CD14-positive monocyte (primary cell): ENCODE results near the gene ST3GAL4. TPM values are rescaled to one million over a fixed set of nuclear protein-coding genes. Genes with fewer than 3 reads are reported as not detected.

Experiments used
- DNase-seq, 3 donors: peaks; one replicate each; pipeline ENCODE4 v3.0.0-alpha.2; 2011 to 2022
- H2AFZ ChIP-seq: 2 replicates; pipeline ENCODE4 v1.6.0; 2012; ENCODE audit warnings: mild to moderate bottlenecking, low read depth, low read length, inconsistent platforms; ENCODE audit not compliant: insufficient read depth, poor library complexity, severe bottlenecking
- H3K27ac ChIP-seq, 2 donors: 1 replicate in 1 of 2; 2 replicates in 1 of 2; pipeline ENCODE4 v1.5.1; 2012 to 2013; ENCODE audit warnings: low read length in 2 of 2, control low read depth in 1 of 2, inconsistent platforms in 1 of 2, low read depth in 1 of 2, mild to moderate bottlenecking in 1 of 2
- H3K27me3 ChIP-seq, 2 donors: one replicate each; pipeline versions ENCODE4 v1.6.0 to v1.6.1; 2011 to 2013; ENCODE audit warnings: low read length in 2 of 2; ENCODE audit not compliant: control insufficient read depth in 2 of 2, insufficient read depth in 2 of 2
- H3K36me3 ChIP-seq, 2 donors: replicated peaks in 1 of 2; 1 replicate in 1 of 2; 2 replicates in 1 of 2; pipeline versions ENCODE4 v1.5.1 to v1.6.1; 2012 to 2013; ENCODE audit warnings: low read length in 2 of 2, control low read depth in 1 of 2, inconsistent platforms in 1 of 2, mild to moderate bottlenecking in 1 of 2; ENCODE audit not compliant: insufficient read depth in 2 of 2, control insufficient read depth in 1 of 2
- H3K4me1 ChIP-seq, 2 donors: 1 replicate in 1 of 2; 2 replicates in 1 of 2; pipeline versions ENCODE4 v1.5.1 to v1.6.1; 2012 to 2013; ENCODE audit warnings: low read length in 2 of 2, control low read depth in 1 of 2, inconsistent platforms in 1 of 2, mild to moderate bottlenecking in 1 of 2, moderate library complexity in 1 of 2; ENCODE audit not compliant: insufficient read depth in 2 of 2, control insufficient read depth in 1 of 2
- H3K4me2 ChIP-seq: replicated peaks from 2 replicates; pipeline ENCODE3; 2012; ENCODE audit warnings: low read length, moderate library complexity, mild to moderate bottlenecking; ENCODE audit not compliant: poor library complexity, severe bottlenecking; ENCODE audit errors: extremely low read depth
- H3K4me3 ChIP-seq, 3 experiments: fragments of 200-600 bp in 1 of 3; sonication (generic) in 1 of 3; replicated peaks in 1 of 3; 1 replicate in 2 of 3; 2 replicates in 1 of 3; pipeline ENCODE4 v1.5.1; 2011 to 2013; ENCODE audit warnings: low read length in 3 of 3, mild to moderate bottlenecking in 3 of 3, control low read depth in 2 of 3, low read depth in 2 of 3, inconsistent platforms in 1 of 3, moderate library complexity in 1 of 3
- H3K79me2 ChIP-seq: 2 replicates; pipeline ENCODE4 v1.6.0; 2012; ENCODE audit warnings: mild to moderate bottlenecking, control low read depth, inconsistent platforms, low read length, moderate library complexity; ENCODE audit not compliant: insufficient read depth
- H3K9ac ChIP-seq: 2 replicates; pipeline ENCODE4 v1.6.0; 2017; ENCODE audit warnings: low read length, mild to moderate bottlenecking; ENCODE audit not compliant: insufficient read depth, poor library complexity, severe bottlenecking
- H3K9me3 ChIP-seq, 2 donors: replicated peaks in 1 of 2; 1 replicate in 1 of 2; 2 replicates in 1 of 2; pipeline versions ENCODE4 v1.5.1 to v1.6.1; 2012 to 2013; ENCODE audit warnings: low read length in 2 of 2, control low read depth in 1 of 2; ENCODE audit not compliant: control insufficient read depth in 1 of 2, insufficient read depth in 1 of 2
- H4K20me1 ChIP-seq: 2 replicates; pipeline ENCODE4 v1.6.0; 2012; ENCODE audit warnings: mild to moderate bottlenecking, low read length, control low read depth, moderate library complexity; ENCODE audit not compliant: insufficient read depth
- H3K27ac Mint-ChIP-seq, 7 donors: one replicate each; pipeline ENCODE4 v1.8.0; 2020; ENCODE audit warnings: mild to moderate bottlenecking in 7 of 7, mixed read lengths in 7 of 7, moderate library complexity in 6 of 7, inconsistent platforms in 2 of 7
- H3K27me3 Mint-ChIP-seq, 3 donors: one replicate each; pipeline ENCODE4 v1.8.0; 2021 to 2022; ENCODE audit warnings: low read depth in 3 of 3, mild to moderate bottlenecking in 3 of 3, mixed read lengths in 3 of 3, moderate library complexity in 3 of 3, inconsistent platforms in 1 of 3
- H3K36me3 Mint-ChIP-seq, 2 donors: one replicate each; pipeline ENCODE4 v1.8.0; 2020; ENCODE audit warnings: mixed read lengths in 2 of 2, inconsistent platforms in 1 of 2, mild to moderate bottlenecking in 1 of 2
- H3K4me1 Mint-ChIP-seq: one replicate; pipeline ENCODE4 v1.8.0; 2020; ENCODE audit warnings: mild to moderate bottlenecking, mixed read lengths
- H3K4me3 Mint-ChIP-seq, 2 donors: one replicate each; pipeline ENCODE4 v1.8.0; 2020; ENCODE audit warnings: mild to moderate bottlenecking in 2 of 2, mixed read lengths in 2 of 2, moderate library complexity in 1 of 2
- H3K9me3 Mint-ChIP-seq, 7 donors: one replicate each; pipeline ENCODE4 v1.8.0; 2020 to 2022; ENCODE audit warnings: mixed read lengths in 7 of 7, mild to moderate bottlenecking in 6 of 7, moderate library complexity in 6 of 7, inconsistent platforms in 2 of 7
- CTCF ChIP-seq: fragments of 200-600 bp; IDR thresholded peaks from one replicate; pipeline ENCODE4 v1.8.0; 2022; ENCODE audit warnings: antibody characterized with exemption, mild to moderate bottlenecking
- WGBS: methylation state at CpG from one replicate; pipeline ENCODE4 v1.1.5; 2013; ENCODE audit warnings: missing lambda C conversion rate; ENCODE audit not compliant: insufficient coverage; 5-methylcytosine and 5-hydroxymethylcytosine counted together
- intact Hi-C, 2 donors: fragments of 100-400 bp; cut with micrococcal nuclease; formaldehyde crosslinking; loops; one replicate each; pipeline versions ENCODE4 v1.15.0 to v1.15.1; 2023
- polyA plus RNA-seq, 3 donors: library from polyadenylated mRNA; depleted of rRNA in 1 of 3; unstranded in 2 of 3; stranded (reverse) in 1 of 3; fragments of 300-500 nt in 2 of 3; fragments of >200 nt in 1 of 3; fragmentation: Illumina TruSeq in 2 of 3; gene quantifications; 1 replicate in 2 of 3; 2 replicates in 1 of 3; pipeline ENCODE4 v1.2.3, GENCODE V29; 2012 to 2021

The ST3GAL4 gene
- polyA plus RNA-seq, 3 donors = 7.8 to 14.3 (median 10.1) TPM

GRCh38 chr11:126443120-126443519, 87.6 kb downstream of the ST3GAL4 start:
- Histone ChIP-seq H3K9me3 (no peaks in the 10 kb centered on the region), H2AFZ (no peak overlapping the region), H3K27ac (no peak overlapping the region), H3K27me3 (no peaks in the 10 kb centered on the region), H4K20me1 (no peaks in the 10 kb centered on the region), H3K36me3 (no peaks in the 10 kb centered on the region), H3K4me2 (no peak overlapping the region), H3K9ac (no peak overlapping the region), H3K4me3 (no peak overlapping the region), H3K4me1 (peaks cover 4% of the 10 kb centered on the region in 2 donors), H3K79me2 (no peaks in the 10 kb centered on the region)
- Mint-ChIP-seq H3K4me1 (peaks cover 5% of the 10 kb centered on the region), H3K36me3 (no peaks in the 10 kb centered on the region), H3K27ac (no peak overlapping the region), H3K27me3 (peaks cover 0 to 1% (median 1%) of the 10 kb centered on the region in 3 donors), H3K9me3 (no peaks in the 10 kb centered on the region), H3K4me3 (no peak overlapping the region)
- no peak for DNase-seq
- TF ChIP-seq CTCF = no peak
- intact Hi-C loops = loop anchor here (5.0 to 10.0 kb wide), 3 partner anchors 544 to 904 kb away; no protein-coding TSS in a partner anchor
- WGBS = 62% methylated on average over 12 of the region's 13 CpGs

GRCh38 chr11:126444072-126444471, 88.6 kb downstream of the ST3GAL4 start:
- no peak overlapping the region for H2AFZ ChIP-seq
- Mint-ChIP-seq H3K27ac (no peak overlapping the region), H3K4me3 (no peak overlapping the region), H3K9me3 (no peaks in the 10 kb centered on the region), H3K36me3 (no peaks in the 10 kb centered on the region), H3K27me3 (peaks cover 0 to 1% (median 1%) of the 10 kb centered on the region in 3 donors), H3K4me1 (peaks cover 5% of the 10 kb centered on the region)
- intact Hi-C loops = loop anchor here (5.0 to 10.0 kb wide), 3 partner anchors 543 to 903 kb away; no protein-coding TSS in a partner anchor
- DNase-seq = no peak
- no peaks in the 10 kb centered on the region for H4K20me1 ChIP-seq
- no peaks in the 10 kb centered on the region for H3K9me3 ChIP-seq
- no peak overlapping the region for H3K27ac ChIP-seq
- H3K36me3 ChIP-seq = no peaks in the 10 kb centered on the region
- no peak for TF ChIP-seq CTCF
- 60% methylated on average over 4 of the region's 7 CpGs for whole genome bisulfite sequencing
- peaks cover 4% of the 10 kb centered on the region in 2 donors for H3K4me1 ChIP-seq
- no peak overlapping the region for H3K9ac ChIP-seq
- H3K4me3 ChIP-seq = no peak overlapping the region
- H3K27me3 ChIP-seq = no peaks in the 10 kb centered on the region
- no peaks in the 10 kb centered on the region for H3K79me2 ChIP-seq
- no peak overlapping the region for H3K4me2 ChIP-seq
